NCI-H1048 (cell line): ENCODE data around the gene NEDD9.
A peak's percentile ranks its signal among the peaks of the same experiment; 100 is the strongest.

Source experiments
- DNase-seq: peaks from one replicate; lab custom pipeline; 2025; lab: John Stamatoyannopoulos, UW

Gene NEDD9

GRCh38 chr6:11233673-11234573 is 1.5 kb upstream of the NEDD9 start:
- no peak for DNase-seq

- no peak for DNase-seq
These were observed 530 bp upstream of the NEDD9 start for GRCh38 chr6:11232770-11233626.

GRCh38 chr6:11231564-11232192 is 790 bp downstream of the NEDD9 start:
- DNase-seq: no peak

- no peak for DNase-seq
These were observed 1.4 kb downstream of the NEDD9 start for GRCh38 chr6:11231108-11231463.

- no peak for DNase-seq
These were observed 2.0 kb downstream of the NEDD9 start for GRCh38 chr6:11230158-11231107.

GRCh38 chr6:11229655-11230046 is 2.8 kb downstream of the NEDD9 start:
- peak; percentile 59 for DNase-seq

- no peak for DNase-seq
These were observed 3.4 kb downstream of the NEDD9 start for GRCh38 chr6:11228935-11229654.

- no peak for DNase-seq
These were observed 4.8 kb downstream of the NEDD9 start for GRCh38 chr6:11227698-11228097.

GRCh38 chr6:11226005-11226404 is 6.5 kb downstream of the NEDD9 start:
- no peak for DNase-seq

GRCh38 chr6:11224966-11225463 is 7.5 kb downstream of the NEDD9 start:
- no peak for DNase-seq

- no peak for DNase-seq
These were observed 8.1 kb downstream of the NEDD9 start for GRCh38 chr6:11224252-11224965.

- no peak for DNase-seq
These were observed 9.1 kb downstream of the NEDD9 start for GRCh38 chr6:11223286-11223864.

- DNase-seq: no peak
These were observed 9.8 kb downstream of the NEDD9 start for GRCh38 chr6:11222385-11223277.

GRCh38 chr6:11221623-11222384 is 10.7 kb downstream of the NEDD9 start:
- no peak for DNase-seq

GRCh38 chr6:11219400-11219834 is 13.1 kb downstream of the NEDD9 start:
- DNase-seq: no peak

GRCh38 chr6:11218538-11219399 is 13.7 kb downstream of the NEDD9 start:
- no peak for DNase-seq

- no peak for DNase-seq
These were observed 14.4 kb downstream of the NEDD9 start for GRCh38 chr6:11218102-11218442.
